HCT116 (cell line): ENCODE results near the gene VGF. TPM values are rescaled to one million over a fixed set of nuclear protein-coding genes. Genes with fewer than 3 reads are reported as not detected.

Experiments
- ATAC-seq: fragments of 200-7000 bp; cut with Tn5 transposase; 2 replicates; pipeline ENCODE4 v1.9.1; 2020; ENCODE audit warnings: mild to moderate bottlenecking, moderate library complexity
- BruUV-seq: library from RNA; stranded (reverse); fragments of 400-500 nt; replicated peaks from 2 replicates; lab custom pipeline; 2021; lab: Mats Ljungman, UMichigan
- CTCF ChIA-PET: fragments of 300-600 bp; sonication (Branson Sonifier 250); formaldehyde crosslinking; loops from one replicate; lab custom pipeline; 2021; ENCODE audit warnings: antibody characterized with exemption; lab: Charles Lee
- POLR2A ChIA-PET: fragments of 300-600, 350-600 bp; sonication (Branson Sonifier 250); formaldehyde crosslinking; loops from one replicate; lab custom pipeline; 2021; ENCODE audit warnings: antibody characterized with exemption; lab: Charles Lee
- RAD21 ChIA-PET, 2 experiments: fragments of 300-600 bp; sonication (Branson Sonifier 250); formaldehyde crosslinking; loops; one replicate each; lab custom pipeline; 2023; ENCODE audit warnings: low total read pairs in 2 of 2; ENCODE audit not compliant: uncharacterized antibody in 2 of 2, unreplicated experiment in 2 of 2, low non-redundant PET in 1 of 2; lab: Charles Lee
- DNase-seq: peaks from one replicate; pipeline ENCODE4 v3.0.0-alpha.2; 2010; ENCODE audit warnings: low read depth, low spot score
- H2AFZ ChIP-seq: fragments of 200-600 bp; shearing (Covaris generic), sonication (generic); 2 replicates; pipeline ENCODE4 v1.6.1; 2017; ENCODE audit warnings: low read depth, mixed run types, mixed read lengths, antibody characterized with exemption, low read length; ENCODE audit not compliant: poor library complexity, severe bottlenecking
- H3K27ac ChIP-seq: 2 replicates; pipeline ENCODE4 v1.5.1; 2012; ENCODE audit warnings: low read depth, low read length
- H3K27me3 ChIP-seq: fragments of 200-600 bp; sonication (generic); 2 replicates; pipeline ENCODE4 v1.6.1; 2016; ENCODE audit warnings: mixed run types, low read length, mixed read lengths; ENCODE audit not compliant: insufficient read depth
- H3K36me3 ChIP-seq, 2 experiments: fragments of 200-500 bp in 1 of 2; fragments of 200-600 bp in 1 of 2; sonication (Bioruptor generic) in 1 of 2; sonication (generic) in 1 of 2; 2 replicates each; pipeline versions ENCODE4 v1.5.1 to v1.6.1; 2014 to 2016; ENCODE audit warnings: low read length in 2 of 2, inconsistent platforms in 1 of 2, mixed read lengths in 1 of 2, mixed run types in 1 of 2; ENCODE audit not compliant: insufficient read depth in 2 of 2, control insufficient read depth in 1 of 2
- H3K4me1 ChIP-seq, 2 experiments: fragments of 200-600 bp in 1 of 2; sonication (generic) in 1 of 2; 2 replicates each; pipeline versions ENCODE4 v1.5.1 to v1.6.1; 2012 to 2017; ENCODE audit warnings: low read length in 2 of 2, inconsistent platforms in 1 of 2, mild to moderate bottlenecking in 1 of 2, mixed read lengths in 1 of 2, mixed run types in 1 of 2, moderate library complexity in 1 of 2; ENCODE audit not compliant: insufficient read depth in 2 of 2, control insufficient read depth in 1 of 2
- H3K4me2 ChIP-seq: fragments of 200-600 bp; sonication (generic); 2 replicates; pipeline ENCODE4 v1.6.1; 2017; ENCODE audit warnings: mixed run types, low read length, mixed read lengths
- H3K4me3 ChIP-seq, 2 experiments: fragments of 200-600 bp in 1 of 2; sonication (generic) in 1 of 2; replicated peaks in 1 of 2; 2 replicates each; pipeline ENCODE4 v1.5.1; 2011 to 2016; ENCODE audit warnings: low read length in 2 of 2, control low read depth in 1 of 2, low read depth in 1 of 2, mild to moderate bottlenecking in 1 of 2, mixed read lengths in 1 of 2, mixed run types in 1 of 2
- H3K79me2 ChIP-seq: fragments of 200-600 bp; sonication (generic); 2 replicates; pipeline ENCODE4 v1.6.1; 2017; ENCODE audit warnings: mild to moderate bottlenecking, mixed run types, low read length, moderate library complexity, mixed read lengths; ENCODE audit not compliant: insufficient read depth
- H3K9ac ChIP-seq: fragments of 200-600 bp; sonication (generic); 2 replicates; pipeline ENCODE4 v1.6.1; 2016; ENCODE audit warnings: low read length, mixed read lengths
- H3K9me2 ChIP-seq: fragments of 200-600 bp; sonication (generic), shearing (Covaris generic); 2 replicates; pipeline ENCODE4 v1.6.1; 2017; ENCODE audit warnings: mixed run types, mild to moderate bottlenecking, moderate library complexity; ENCODE audit not compliant: insufficient read depth
- H3K9me3 ChIP-seq, 2 experiments: fragments of 200-500 bp in 1 of 2; fragments of 200-600 bp in 1 of 2; sonication (Bioruptor generic) in 1 of 2; sonication (generic) in 1 of 2; 2 replicates each; pipeline ENCODE4 v1.6.1; 2014 to 2017; ENCODE audit warnings: low read length in 2 of 2, mixed read lengths in 2 of 2, inconsistent platforms in 1 of 2, low read depth in 1 of 2, mild to moderate bottlenecking in 1 of 2, mixed run types in 1 of 2, moderate library complexity in 1 of 2; ENCODE audit not compliant: control insufficient read depth in 1 of 2, insufficient read depth in 1 of 2
- H4K20me1 ChIP-seq: fragments of 200-600 bp; sonication (generic), shearing (Covaris generic); 2 replicates; pipeline ENCODE4 v1.6.1; 2017; ENCODE audit warnings: mixed run types, mild to moderate bottlenecking, moderate library complexity; ENCODE audit not compliant: insufficient read depth
- CBX3 ChIP-seq: IDR thresholded peaks from 2 replicates; pipeline ENCODE4 v1.6.1; 2012; ENCODE audit warnings: low read depth
- CEBPB ChIP-seq: IDR thresholded peaks from 2 replicates; pipeline ENCODE4 v1.6.1; 2012; ENCODE audit warnings: low read depth
- EZH2phosphoT487 ChIP-seq: fragments of 200-600 bp; IDR thresholded peaks from 2 replicates; pipeline ENCODE4 v1.6.1; 2018; ENCODE audit warnings: antibody characterized with exemption, borderline replicate concordance
- FOSL1 ChIP-seq: IDR thresholded peaks from 2 replicates; pipeline ENCODE4 v1.6.1; 2012; ENCODE audit warnings: low read depth
- JUND ChIP-seq: IDR thresholded peaks from 2 replicates; pipeline ENCODE4 v1.6.1; 2012
- POLR2A ChIP-seq: IDR thresholded peaks from 2 replicates; pipeline ENCODE4 v1.7.0; 2011; ENCODE audit warnings: borderline replicate concordance; ENCODE audit not compliant: insufficient read depth, insufficient read length; ENCODE audit errors: extremely low read depth
- POLR2AphosphoS5 ChIP-seq: IDR thresholded peaks from 2 replicates; pipeline ENCODE4 v1.6.1; 2011; ENCODE audit warnings: mild to moderate bottlenecking, low read depth, low read length, moderate library complexity
- RAD21 ChIP-seq: IDR thresholded peaks from 2 replicates; pipeline ENCODE4 v1.6.1; 2012; ENCODE audit warnings: low read depth, mild to moderate bottlenecking
- REST ChIP-seq: IDR thresholded peaks from 2 replicates; pipeline ENCODE4 v1.6.1; 2012; ENCODE audit warnings: low read depth
- SIN3A ChIP-seq: IDR thresholded peaks from 2 replicates; pipeline ENCODE4 v1.6.1; 2012; ENCODE audit warnings: low read depth
- SP1 ChIP-seq: IDR thresholded peaks from 2 replicates; pipeline ENCODE4 v1.6.1; 2012; ENCODE audit warnings: low read depth
- SRF ChIP-seq: IDR thresholded peaks from 2 replicates; pipeline ENCODE4 v1.6.1; 2012; ENCODE audit warnings: low read depth
- YY1 ChIP-seq: IDR thresholded peaks from 2 replicates; pipeline ENCODE4 v1.6.1; 2011; ENCODE audit warnings: low read length, low read depth, moderate library complexity, mild to moderate bottlenecking; ENCODE audit not compliant: insufficient replicate concordance; ENCODE audit errors: extremely low read depth
- ZFX ChIP-seq: fragments of 450-650 bp; IDR thresholded peaks from 2 replicates; pipeline ENCODE4 v1.6.1; 2017
- intact Hi-C: fragments of 100-400 bp; cut with micrococcal nuclease; formaldehyde crosslinking; loops from 2 replicates; pipeline ENCODE4 v1.10.0; 2022
- total RNA-seq: library from RNA; stranded (reverse); gene quantifications from one replicate; pipeline ENCODE4 v1.2.1, GENCODE V29; 2021; ENCODE audit not compliant: unreplicated experiment
- TF ChIP-seq, protein P1 (sequence below): IDR thresholded peaks from 2 replicates; pipeline ENCODE4 v1.6.1; 2012

Gene VGF
- total RNA-seq, 1 experiment from 2014 or later, result 43.2 TPM

DNA sequence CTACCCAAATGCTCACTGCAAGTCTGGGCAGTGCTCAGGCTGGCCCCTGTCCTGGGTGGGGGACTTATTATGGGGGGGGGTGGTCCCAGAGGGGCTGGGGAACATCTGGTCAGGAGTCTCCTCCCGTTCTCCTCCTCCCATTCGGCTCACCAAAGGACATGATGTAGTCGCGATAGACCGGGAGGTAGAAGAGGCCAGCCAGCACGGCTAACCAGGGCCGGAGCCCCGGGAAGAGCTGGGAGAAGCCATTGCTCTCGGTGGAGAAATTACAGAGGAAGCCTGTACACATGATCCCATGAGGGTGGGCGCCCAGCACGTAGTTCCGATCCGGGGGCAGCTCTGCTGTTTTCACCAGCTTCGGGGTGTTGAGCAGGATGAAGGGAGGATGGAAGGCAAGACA lies 33.1 kb upstream of the VGF start (continued):
- TF ChIP-seq EZH2phosphoT487 (no peak), SP1 (no peak)

- no TSS peak for BruUV-seq
- POLR2A ChIA-PET, result no interaction called here
- Histone ChIP-seq H3K9me2 (no peaks in the 10 kb centered on the region), H3K9me3 (no peaks in the 10 kb centered on the region), H3K9ac (no peak overlapping the region), H3K27ac (no peak overlapping the region), H3K4me2 (no peak overlapping the region), H3K36me3 (no peaks in the 10 kb centered on the region), H4K20me1 (no peaks in the 10 kb centered on the region), H3K4me1 (peaks cover 2 to 8% of the 10 kb centered on the region in 2 experiments; a peak in 3 of 4 replicates), H3K79me2 (no peaks in the 10 kb centered on the region), H3K4me3 (no peak overlapping the region), H2AFZ (no peak overlapping the region), H3K27me3 (no peaks in the 10 kb centered on the region)
- TF ChIP-seq RAD21 (no peak), CEBPB (no peak), POLR2A (no peak), YY1 (no peak), SIN3A (no peak), CBX3 (no peak), SRF (no peak), ZFX (no peak), JUND (no peak), SP1 (no peak), POLR2AphosphoS5 (no peak), FOSL1 (no peak), REST (no peak)
- TF ChIP-seq, protein P1, sequence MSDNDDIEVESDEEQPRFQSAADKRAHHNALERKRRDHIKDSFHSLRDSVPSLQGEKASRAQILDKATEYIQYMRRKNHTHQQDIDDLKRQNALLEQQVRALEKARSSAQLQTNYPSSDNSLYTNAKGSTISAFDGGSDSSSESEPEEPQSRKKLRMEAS, result no peak
- RAD21 ChIA-PET, result no interaction called here
- CTCF ChIA-PET, result no interaction called here
- no peak for DNase-seq
- intact Hi-C loops, result loop anchor here (10.0 kb wide), 1 partner anchor 233 kb away; the partner anchor contains the start of gene MUC12
- no peak for ATAC-seq
Measured at GRCh38 chr7:101197991-101198390, 32.6 kb upstream of the VGF start.
